ENCODE results near the gene CASZ1. TPM values are rescaled to one million over a fixed set of nuclear protein-coding genes. Genes with fewer than 3 reads are reported as not detected.

CASZ1 gene
- total RNA-seq, 2 donors from 2014 or later = 18.4 to 21.5 TPM

DNA sequence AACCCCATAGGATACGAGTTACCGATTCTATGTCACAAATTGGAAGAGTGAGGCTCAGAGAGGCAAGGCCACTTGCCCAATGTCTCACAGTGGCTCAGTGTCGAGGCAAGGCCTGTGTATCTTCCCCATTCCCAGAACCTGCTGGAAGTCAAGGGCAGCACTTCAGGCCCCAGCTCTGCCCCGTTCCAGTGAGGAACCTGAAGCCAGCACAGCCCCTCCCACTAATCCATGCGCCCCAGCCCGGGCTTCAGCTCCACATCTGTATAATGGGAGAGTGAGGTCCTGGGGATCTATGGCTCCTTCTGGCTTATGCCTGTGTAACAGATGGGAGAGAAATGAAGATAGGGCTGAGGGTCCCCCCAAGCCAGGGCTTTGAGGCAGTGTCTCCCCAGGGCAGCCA lies 56.3 kb downstream of the CASZ1 start:
- DNase-seq (ENCODE audit: low spot score) = no peak
- intact Hi-C loops (cut with DNase I) = loop anchor here in 1 of 2 donors (10.0 kb wide), 1 partner anchor 55 kb away; no protein-coding TSS in a partner anchor

DNA sequence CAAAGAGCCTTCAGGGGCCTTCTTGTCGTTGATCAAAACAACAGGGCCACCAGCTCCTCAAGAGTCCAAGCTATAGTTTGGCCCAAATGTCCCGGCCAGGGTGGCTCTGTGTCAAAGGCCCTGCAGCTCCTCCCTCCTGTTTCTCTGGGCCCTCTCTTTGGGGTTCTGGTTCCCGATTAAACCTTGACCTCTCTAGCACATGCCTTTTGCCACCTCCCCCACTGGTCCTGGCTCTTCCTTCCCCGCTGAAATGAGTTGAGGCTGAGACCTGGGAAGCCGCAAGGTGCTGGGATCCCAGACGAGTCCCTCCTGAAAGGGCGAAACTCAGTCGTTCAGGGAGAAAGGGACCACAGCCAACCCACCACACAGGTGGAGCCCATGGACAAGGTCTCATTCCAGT lies 56.9 kb downstream of the CASZ1 start:
- intact Hi-C loops (cut with DNase I) = no loop called here
- DNase-seq (ENCODE audit: low spot score) = no peak

- intact Hi-C loops (cut with DNase I) = no loop called here
These were observed 58.1 kb downstream of the CASZ1 start for GRCh38 chr1:10738061-10739058.

GRCh38 chr1:10737651-10738050 lies 58.8 kb downstream of the CASZ1 start:
- DNase-seq (ENCODE audit: low spot score) = no peak
- intact Hi-C loops (cut with DNase I) = no loop called here

More at GRCh38 chr1:10738061-10739058, 58.1 kb downstream of the CASZ1 start:
- DNase-seq (ENCODE audit: low spot score) = no peak

GRCh38 chr1:10736634-10737586 lies 59.5 kb downstream of the CASZ1 start:
- DNase-seq (ENCODE audit: low spot score) = no peak
- intact Hi-C loops (cut with DNase I) = no loop called here

DNA sequence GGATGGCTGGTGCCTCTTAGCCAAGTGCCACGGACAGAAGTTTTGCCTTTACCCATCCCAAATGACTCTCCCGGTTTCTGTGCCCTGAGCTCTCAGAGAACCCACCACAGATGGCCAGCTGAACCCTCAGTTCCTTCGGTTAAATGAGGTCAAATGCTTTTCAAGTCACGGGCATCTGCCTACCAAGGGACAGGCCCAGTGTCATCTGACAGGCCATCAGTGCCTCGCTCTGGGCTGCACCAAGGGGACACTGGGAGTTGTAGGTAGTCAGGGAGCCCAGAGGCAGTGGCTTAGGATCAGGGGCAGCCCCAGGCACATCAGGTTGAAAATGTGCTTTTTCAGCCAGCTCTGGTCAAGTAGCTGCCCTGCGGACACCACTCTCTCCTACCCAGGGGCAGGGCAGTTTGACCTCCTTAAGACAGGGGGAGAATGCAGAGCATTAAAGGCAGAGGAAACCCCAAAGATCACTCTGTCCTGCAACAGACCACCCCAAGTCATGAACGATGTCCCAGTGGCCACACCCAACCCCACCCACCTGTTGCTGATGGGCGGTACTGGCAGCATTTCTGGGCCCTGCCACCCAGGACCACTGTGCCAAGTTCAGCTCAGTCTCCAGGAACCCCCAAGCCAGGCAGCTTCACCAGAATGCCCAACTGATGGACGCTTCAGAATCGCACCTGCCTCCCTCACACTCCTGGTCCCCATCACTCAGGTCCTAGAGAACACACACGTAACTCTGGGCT lies 60.7 kb downstream of the CASZ1 start:
- intact Hi-C loops (cut with DNase I) = no loop called here
- DNase-seq (ENCODE audit: low spot score) = no peak

GRCh38 chr1:10734962-10735544 lies 61.4 kb downstream of the CASZ1 start:
- DNase-seq (ENCODE audit: low spot score) = no peak
- intact Hi-C loops (cut with DNase I) = no loop called here

DNA sequence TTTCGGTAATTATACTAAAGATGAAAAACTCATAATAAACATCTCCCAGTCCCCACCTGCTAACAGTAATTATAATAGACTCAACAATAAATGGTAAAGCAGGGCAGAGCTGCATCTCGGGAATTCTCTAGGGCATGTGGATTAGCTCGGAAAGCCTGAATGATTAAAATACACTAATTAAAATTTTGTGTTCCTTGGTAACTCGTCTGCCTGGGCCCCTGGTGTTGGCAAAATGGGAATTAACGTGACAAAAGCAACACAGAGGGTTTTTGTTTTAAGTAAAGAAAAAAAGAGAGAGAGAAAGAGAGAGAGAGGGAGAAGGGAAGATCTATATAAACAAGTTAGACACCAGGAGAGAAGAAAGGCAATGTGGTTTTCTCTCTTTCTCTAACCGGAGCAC lies 62.1 kb downstream of the CASZ1 start:
- intact Hi-C loops (cut with DNase I) = no loop called here
- DNase-seq (ENCODE audit: low spot score) = no peak

GRCh38 chr1:10733474-10734366 lies 62.7 kb downstream of the CASZ1 start:
- intact Hi-C loops (cut with DNase I) = no loop called here
- no peak for DNase-seq (ENCODE audit: low spot score)

DNA sequence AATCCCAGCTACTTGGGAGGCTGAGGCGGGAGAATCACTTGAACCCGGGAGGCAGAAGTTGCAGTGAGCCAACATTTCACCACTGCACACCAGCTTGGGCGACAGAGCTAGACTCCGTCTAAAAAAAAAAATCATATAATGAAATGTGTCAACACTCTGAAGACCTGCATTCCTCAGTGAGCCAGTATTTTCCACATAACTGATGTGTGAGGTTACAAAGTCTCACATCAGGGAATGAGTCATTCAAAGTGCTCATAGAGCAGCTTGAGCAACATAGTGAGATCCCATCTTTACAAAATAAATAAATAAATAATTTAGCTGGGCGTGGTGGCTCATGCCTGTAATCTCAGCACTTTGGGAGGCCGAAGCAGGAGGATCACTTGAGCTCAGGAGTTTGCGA lies 65.5 kb downstream of the CASZ1 start:
- DNase-seq (ENCODE audit: low spot score) = no peak
- intact Hi-C loops (cut with DNase I) = no loop called here

DNA sequence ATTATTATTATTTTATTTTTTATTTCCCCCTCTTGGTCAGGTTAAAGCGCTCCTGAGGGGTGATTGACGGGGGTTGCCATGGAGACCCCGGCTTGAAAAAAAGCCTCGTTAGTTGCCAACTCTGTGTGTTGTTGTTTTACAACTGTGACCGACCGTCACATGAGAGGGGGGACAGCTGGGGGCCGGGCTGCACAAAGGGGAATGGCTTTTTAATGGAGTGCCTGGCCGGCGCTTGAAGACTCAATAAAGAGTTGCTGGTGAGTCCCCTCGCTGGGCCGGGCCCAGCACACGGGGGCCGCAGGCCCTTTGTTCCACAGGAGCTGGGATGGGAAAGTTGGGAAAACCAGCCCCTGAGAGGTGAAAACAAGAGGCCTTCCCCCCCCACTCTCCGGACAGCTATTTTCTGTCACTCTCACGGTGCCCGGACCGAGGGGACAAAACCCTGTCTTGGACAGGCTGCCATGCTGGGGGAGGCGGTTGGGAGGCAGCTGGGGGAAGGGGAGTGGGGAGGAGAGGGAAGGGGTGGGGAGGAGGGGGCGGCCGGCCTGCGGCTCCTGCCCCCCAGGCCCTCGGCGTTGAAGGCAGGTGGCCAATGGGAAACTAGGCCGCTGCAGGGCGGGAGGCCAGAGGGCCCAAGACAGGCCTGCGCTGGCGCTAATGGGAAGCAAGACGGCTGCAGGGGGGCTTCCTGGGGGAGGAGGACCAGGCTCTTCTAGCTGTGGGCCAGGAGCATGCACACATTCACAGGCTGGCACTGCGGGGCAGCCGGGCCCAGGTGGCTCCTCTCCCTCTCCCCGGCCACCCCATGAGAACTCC lies 67.6 kb downstream of the CASZ1 start:
- DNase-seq (ENCODE audit: low spot score) = no peak
- intact Hi-C loops (cut with DNase I) = loop anchor here in 1 of 2 donors (5.0 kb wide), 1 partner anchor 1812 kb away; no protein-coding TSS in a partner anchor

- intact Hi-C loops (cut with DNase I) = loop anchor here in 1 of 2 donors (5.0 kb wide), 1 partner anchor 1810 kb away; no protein-coding TSS in a partner anchor
- no peak for DNase-seq (ENCODE audit: low spot score)
These were observed 68.7 kb downstream of the CASZ1 start for GRCh38 chr1:10727751-10728232.

GRCh38 chr1:10726355-10726754 lies 70.1 kb downstream of the CASZ1 start:
- DNase-seq (ENCODE audit: low spot score) = no peak
- intact Hi-C loops (cut with DNase I) = loop anchor here in 1 of 2 donors (5.0 kb wide), 1 partner anchor 1809 kb away; no protein-coding TSS in a partner anchor

GRCh38 chr1:10724948-10725847 lies 71.2 kb downstream of the CASZ1 start:
- no peak for DNase-seq (ENCODE audit: low spot score)
- intact Hi-C loops (cut with DNase I) = loop anchor here in 1 of 2 donors (1.0 to 5.0 kb wide), 2 partner anchors 43 to 1808 kb away; no protein-coding TSS in a partner anchor

GRCh38 chr1:10724511-10724910 lies 71.9 kb downstream of the CASZ1 start:
- DNase-seq (ENCODE audit: low spot score) = no peak
- intact Hi-C loops (cut with DNase I) = loop anchor here in 1 of 2 donors (1.0 kb wide), 1 partner anchor 44 kb away; no protein-coding TSS in a partner anchor

Measured in posterior vena cava (tissue), 2 donors.